PC-9 (cell line): ENCODE data around the gene SFMBT2.

Source experiments
- EZH2 ChIP-seq: fragments of 200-600 bp; sonication (generic); IDR thresholded peaks from 2 replicates; pipeline ENCODE4 v1.8.0; 2017; ENCODE audit warnings: antibody characterized with exemption, low read depth
- TF ChIP-seq, protein P1 (sequence below): fragments of 200-600 bp; sonication (generic); conservative IDR thresholded peaks from 2 replicates; pipeline ENCODE4 v1.6.1; 2017; ENCODE audit warnings: mixed run types, antibody characterized with exemption, mild to moderate bottlenecking, moderate library complexity

DNA sequence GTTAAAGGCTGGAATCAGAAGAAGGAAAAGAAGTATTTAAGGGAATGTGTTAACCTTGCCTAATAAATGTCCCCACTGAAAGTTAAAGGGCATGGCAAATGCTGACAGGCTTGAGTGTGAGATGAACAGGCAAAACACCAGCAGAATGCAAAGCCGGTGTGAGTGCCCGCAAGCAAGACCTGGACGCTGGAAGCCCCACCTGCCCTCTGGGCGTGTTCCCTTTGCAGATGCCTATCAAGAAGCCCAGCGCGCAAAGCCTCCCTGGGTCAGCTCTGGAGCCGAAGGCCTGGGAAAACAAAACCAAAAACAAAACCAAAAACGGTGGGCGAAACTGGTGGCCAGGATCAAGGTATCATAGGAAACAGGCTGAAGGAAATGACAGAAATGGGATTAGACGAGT, 200.3 kb downstream of the SFMBT2 start:
- TF ChIP-seq, protein P1, sequence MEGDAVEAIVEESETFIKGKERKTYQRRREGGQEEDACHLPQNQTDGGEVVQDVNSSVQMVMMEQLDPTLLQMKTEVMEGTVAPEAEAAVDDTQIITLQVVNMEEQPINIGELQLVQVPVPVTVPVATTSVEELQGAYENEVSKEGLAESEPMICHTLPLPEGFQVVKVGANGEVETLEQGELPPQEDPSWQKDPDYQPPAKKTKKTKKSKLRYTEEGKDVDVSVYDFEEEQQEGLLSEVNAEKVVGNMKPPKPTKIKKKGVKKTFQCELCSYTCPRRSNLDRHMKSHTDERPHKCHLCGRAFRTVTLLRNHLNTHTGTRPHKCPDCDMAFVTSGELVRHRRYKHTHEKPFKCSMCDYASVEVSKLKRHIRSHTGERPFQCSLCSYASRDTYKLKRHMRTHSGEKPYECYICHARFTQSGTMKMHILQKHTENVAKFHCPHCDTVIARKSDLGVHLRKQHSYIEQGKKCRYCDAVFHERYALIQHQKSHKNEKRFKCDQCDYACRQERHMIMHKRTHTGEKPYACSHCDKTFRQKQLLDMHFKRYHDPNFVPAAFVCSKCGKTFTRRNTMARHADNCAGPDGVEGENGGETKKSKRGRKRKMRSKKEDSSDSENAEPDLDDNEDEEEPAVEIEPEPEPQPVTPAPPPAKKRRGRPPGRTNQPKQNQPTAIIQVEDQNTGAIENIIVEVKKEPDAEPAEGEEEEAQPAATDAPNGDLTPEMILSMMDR = no peak
- TF ChIP-seq EZH2 = no peak
